GM21619 (cell line): ENCODE measurements around the gene WDR35.
"Not testable (repeated sequence)": the region's sequence is repeated elsewhere in the genome, so short reads cannot be mapped to it uniquely, and the experiment has no call there.

ENCODE experiments used
- ATAC-seq: cut with Tn5 transposase; IDR thresholded peaks from one replicate; pipeline ENCODE4 v1.9.1; 2021; ENCODE audit not compliant: unreplicated experiment

The WDR35 gene

DNA sequence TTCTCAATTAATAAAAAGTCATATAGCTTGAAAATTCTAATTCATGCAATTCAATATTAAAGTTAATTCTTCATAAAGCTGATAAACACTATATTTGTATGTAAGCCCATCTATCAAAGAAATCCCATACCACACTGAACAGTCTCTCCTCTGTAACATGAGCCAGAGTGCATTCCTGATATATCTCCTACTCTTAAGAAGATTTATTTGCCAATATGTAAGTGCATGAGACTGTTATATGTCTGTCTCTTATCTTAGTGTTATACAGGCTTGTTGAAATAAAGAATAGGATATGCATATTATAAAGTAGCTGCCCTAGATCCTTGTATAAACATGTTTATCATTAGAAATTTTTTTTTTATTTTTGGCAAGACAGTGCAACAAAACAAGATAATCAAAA lies 47.7 kb downstream of the WDR35 start:
- no peak for ATAC-seq

DNA sequence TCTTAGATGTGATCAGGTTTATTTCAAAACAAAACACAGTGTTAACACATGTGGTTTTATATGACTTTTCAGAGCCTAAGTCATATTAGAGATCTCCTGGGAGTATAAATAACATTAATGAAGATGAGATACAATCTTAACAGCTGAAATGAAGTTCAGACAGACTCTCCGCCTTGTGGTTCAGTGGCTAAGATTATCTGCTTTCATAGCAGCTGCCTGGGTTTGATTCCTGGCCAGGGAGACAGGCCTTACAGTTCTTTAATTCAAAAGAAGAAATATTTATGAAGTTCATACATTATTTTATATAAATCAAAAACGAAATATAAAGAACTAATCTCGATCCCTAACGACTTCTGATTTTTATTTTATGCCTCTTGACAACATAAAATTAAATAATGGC lies 52.9 kb downstream of the WDR35 start:
- ATAC-seq, result no peak

DNA sequence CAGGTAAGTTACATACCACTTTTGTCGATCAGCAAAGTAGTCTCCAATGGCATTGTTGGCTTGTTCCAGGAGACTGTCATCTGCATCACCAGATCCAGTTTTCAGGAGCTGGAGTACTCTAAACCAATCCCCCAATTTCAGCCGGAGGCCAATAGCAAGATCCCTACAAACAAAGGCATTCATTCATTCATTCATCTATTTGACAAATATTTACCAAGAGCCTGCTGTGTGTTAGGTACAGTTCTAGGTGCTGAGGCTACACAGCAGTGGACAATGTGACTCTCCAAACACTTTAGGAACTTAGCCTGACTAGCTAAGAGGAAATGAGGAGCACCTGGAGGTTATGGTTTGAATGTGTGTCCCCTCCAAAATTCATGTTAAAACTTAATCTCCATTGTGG lies 53.7 kb downstream of the WDR35 start:
- ATAC-seq, result no peak

DNA sequence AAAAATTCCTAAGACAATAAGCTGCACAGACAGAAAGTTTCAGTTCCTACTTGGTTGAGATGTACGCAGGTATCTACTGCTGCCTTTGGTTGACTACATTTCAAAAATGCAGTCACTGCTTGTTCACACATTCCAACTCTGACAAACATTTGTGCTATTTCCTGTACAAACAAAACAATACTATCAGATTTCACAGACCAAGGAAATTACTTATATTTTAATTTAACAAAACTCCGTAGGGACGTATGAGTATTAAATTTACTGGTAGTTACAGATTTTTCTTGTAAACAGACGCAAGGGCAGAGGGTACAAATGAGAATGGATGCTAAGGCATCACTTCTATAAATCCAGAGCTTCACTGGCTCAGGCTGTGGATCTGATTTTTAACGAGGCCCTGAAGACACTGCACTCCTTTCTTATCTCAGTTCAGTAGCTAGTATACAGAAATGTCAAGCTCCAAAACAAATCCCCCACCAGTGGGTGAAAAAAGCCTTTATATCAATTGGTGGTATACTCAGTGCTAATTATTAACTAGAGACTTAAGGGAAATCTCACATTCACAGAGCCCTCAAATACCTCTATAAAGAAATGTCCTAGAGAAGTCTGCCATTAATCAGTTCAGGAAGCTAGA lies 56.4 kb downstream of the WDR35 start:
- ATAC-seq, result peak; percentile 83

DNA sequence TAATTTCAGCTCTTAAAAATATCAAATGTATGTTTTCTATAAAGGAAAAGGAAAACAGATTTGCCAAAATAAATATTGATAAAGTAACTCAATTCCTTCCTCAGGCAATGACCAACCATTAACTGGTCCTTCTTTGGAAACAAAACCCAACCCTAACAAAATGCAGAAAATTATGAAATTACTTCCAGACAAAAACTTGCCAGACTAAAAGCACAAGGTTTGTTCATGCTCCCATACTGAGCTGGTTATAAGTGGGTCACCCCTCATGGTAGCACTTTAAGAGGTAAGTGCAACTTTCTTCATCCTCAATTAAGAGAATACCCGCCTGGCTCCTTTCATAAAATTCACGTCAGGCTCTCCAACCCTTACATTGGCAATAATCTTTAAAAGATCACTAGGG lies 57.0 kb downstream of the WDR35 start:
- ATAC-seq, result peak; percentile 44

- no peak for ATAC-seq
Observed at GRCh38 chr2:19929226-19929625, 60.7 kb downstream of the WDR35 start.

GRCh38 chr2:19927816-19928215 lies 62.1 kb downstream of the WDR35 start:
- ATAC-seq, result not testable (repeated sequence)

GRCh38 chr2:19924526-19924925 lies 65.4 kb downstream of the WDR35 start:
- not testable (repeated sequence) for ATAC-seq

GRCh38 chr2:19922188-19922587 lies 67.7 kb downstream of the WDR35 start:
- ATAC-seq, result not testable (repeated sequence)

DNA sequence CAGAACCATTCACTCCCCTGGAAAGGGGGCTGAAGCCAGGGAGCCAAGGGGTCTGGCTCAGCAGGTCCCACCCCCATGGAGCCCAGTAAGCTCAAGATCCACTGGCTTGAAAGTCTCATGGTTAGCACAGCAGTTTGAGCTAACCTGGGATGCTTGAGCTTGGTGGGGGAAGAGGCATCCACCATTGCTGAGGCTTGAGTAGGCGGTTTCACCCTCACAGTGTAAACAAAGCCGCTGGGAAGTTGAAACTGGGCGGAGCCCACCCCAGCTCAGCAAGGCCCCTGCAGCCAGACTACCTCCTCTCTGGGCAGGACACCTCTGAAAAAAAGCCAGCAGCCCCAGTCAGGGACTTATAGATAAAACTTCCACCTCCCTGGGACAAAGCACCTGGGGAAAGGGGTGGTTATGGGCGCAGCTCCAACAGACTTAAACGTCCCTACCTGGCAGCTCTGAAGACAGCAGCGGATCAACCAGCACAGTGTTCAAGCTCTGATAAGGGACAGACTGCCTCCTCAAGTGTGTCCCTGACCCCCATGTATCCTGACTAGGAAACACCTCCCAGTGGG lies 73.4 kb downstream of the WDR35 start:
- no peak for ATAC-seq

- ATAC-seq, result no peak
Observed at GRCh38 chr2:19914266-19914975, 75.5 kb downstream of the WDR35 start.

DNA sequence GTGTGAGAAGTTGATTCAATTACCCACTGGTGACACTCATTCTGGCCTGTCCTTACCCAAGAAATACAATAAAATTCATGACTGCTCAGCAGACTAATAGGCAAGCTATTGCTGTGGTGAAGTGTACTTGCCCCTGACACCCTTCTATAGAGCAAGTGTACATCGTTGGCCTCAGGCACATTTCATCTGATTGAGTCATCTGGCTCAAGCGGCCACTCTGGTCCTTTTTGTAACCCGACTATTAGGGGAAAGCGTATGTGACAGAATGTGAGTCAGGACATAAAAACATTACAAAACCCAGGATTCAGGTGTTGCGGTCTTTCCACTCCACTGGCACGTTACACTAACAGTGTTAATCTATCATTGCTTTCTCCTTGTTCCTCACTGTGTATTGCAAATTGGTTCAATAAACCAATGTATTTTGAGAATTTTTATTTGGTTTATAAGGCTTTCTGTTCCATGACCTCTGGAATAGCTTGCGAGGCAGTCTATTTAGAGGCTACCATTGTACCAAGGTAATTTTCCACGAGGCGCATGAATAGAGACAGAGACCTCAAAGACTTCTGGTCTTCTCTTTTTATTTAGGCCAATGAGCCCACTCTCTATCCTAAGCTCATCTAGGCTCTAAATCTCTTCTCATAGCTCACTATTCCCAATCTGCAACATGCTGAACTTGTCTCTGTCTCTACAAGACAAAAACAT lies 77.9 kb downstream of the WDR35 start:
- ATAC-seq, result no peak

DNA sequence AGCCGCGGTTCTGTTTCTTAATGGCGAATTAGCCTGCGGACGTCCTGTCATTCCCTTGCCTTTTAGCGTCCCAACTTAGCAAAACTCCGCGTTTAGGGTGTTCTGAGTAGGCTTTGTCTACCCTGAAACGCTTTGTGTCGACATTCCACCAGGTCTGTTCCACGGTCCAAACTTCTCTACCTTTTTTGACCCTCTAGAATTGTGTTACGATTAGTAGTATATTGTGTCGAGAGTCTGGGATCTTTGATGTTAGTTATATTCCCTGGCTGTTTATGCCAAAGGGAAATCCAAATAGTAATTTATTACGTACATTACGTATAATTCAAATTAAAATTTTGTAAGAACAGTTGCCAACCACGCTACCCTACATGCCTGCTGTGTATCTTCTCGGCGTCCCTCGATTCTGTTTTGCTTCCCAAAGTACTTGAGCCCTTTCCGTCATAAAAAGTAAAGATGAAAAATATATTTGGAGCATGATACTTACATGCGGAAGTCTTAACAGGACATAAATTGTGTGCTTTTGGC lies 87.6 kb downstream of the WDR35 start:
- peak; percentile 4 for ATAC-seq

DNA sequence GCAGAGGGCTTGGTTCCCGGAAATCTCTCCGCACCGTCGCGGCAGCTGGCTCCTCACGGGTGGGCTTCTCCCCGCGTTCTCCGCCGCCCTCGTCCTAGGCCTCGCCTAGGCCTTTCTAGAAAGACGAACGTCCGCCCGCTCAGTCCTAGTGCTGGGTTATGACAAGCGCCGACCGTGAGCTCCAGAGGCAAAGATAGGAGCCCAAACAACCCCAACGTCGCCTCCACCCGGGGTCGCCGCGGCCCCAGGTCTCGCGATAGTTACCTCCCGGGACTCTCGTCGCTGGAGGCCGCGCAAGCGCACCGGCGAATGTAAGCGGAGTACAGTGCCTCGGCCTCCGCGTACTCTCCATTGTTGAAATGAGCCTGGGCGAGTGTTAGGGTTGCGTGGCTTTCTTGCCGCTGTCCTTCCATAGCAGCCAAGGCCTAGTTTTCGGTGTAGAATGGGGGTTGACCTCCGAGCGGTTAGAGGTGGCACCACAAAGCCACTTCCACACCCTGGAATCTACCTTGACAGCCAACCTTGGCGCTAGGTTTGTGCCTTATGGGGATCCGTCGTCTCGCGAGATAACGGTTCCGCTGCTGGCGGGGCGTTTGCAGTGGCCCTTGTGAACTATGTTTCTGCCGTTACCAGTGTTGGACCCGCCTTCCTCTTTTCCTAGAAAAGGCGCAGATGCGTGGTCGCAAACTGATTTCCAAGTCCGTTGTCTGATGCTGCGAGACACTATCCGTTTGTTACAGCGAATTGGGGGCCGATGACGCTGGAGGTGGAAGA lies 88.3 kb downstream of the WDR35 start, which contains the start of gene TTC32:
Gene TTC32, minus strand, starts transcription at position 542 of the 774 bp plus-strand sequence. Its CDS starts 129 bp downstream, at position 413.
- peak; percentile 83 for ATAC-seq

GRCh38 chr2:19900931-19901441 lies 88.9 kb downstream of the WDR35 start:
- peak; percentile 8 for ATAC-seq

GRCh38 chr2:19899985-19900930 lies 89.6 kb downstream of the WDR35 start:
- no peak for ATAC-seq

- ATAC-seq, result no peak
Observed at GRCh38 chr2:19898592-19899329, 91.1 kb downstream of the WDR35 start.

GRCh38 chr2:19897623-19898245 lies 92.2 kb downstream of the WDR35 start:
- no peak for ATAC-seq
